ENCODE results near the gene ZBED6. TPM values are rescaled to one million over a fixed set of nuclear protein-coding genes. Genes with fewer than 3 reads are reported as not detected.

The ZBED6 gene
- total and polyA plus RNA-seq, 2 donors (not counting 3 experiments of a cell fraction or from before 2014, with no cell fraction given): 6.4 to 38.9 TPM

GRCh38 chr1:203805689-203806088, 10.3 kb downstream of the ZBED6 start:
- intact Hi-C loops (cut with micrococcal nuclease) (no loop called here), dilution Hi-C loops (cut with MboI; ENCODE audit: extremely low pct_ligation_motif_present, low sequenced_read_pairs) (no loop called here)
- Histone ChIP-seq H3K4me3 (replicated peaks in 1 of 3; ENCODE audit: insufficient read depth in 1 of 3, low read depth in 1 of 3, low read length in 3 of 3) (no peak overlapping the region), H2AFZ (ENCODE audit: low read depth, low read length) (no peak overlapping the region), H3K4me1 (ENCODE audit: control insufficient read depth, extremely low read depth, insufficient read depth, low read length) (no peaks in the 10 kb centered on the region), H3K27ac (ENCODE audit: insufficient read depth, low read depth, low read length) (no peak overlapping the region), H4K20me1 (replicated peaks; ENCODE audit: control insufficient read depth, extremely low read depth, insufficient read depth, low read length) (peaks cover 8% of the 10 kb centered on the region), H3K79me2 (ENCODE audit: control insufficient read depth, insufficient read depth, low read length) (peaks cover 72% of the 10 kb centered on the region), H3K4me2 (ENCODE audit: insufficient read depth, low read length) (no peak overlapping the region), H3K36me3 (ENCODE audit: control insufficient read depth in 2 of 2, extremely low read depth in 1 of 2, insufficient read depth in 2 of 2, low read length in 2 of 2) (peaks cover 10 to 12% of the 10 kb centered on the region in 2 experiments), H3K9me3 (replicated peaks; ENCODE audit: control insufficient read depth, insufficient read depth, low read length) (no peaks in the 10 kb centered on the region), H3K27me3 (ENCODE audit: control insufficient read depth in 2 of 2, insufficient read depth in 2 of 2, low read length in 2 of 2) (no peaks in the 10 kb centered on the region), H3K9ac (replicated peaks; ENCODE audit: extremely low read depth, insufficient read depth, low read length) (no peak overlapping the region), H3K9me1 (replicated peaks; ENCODE audit: control insufficient read depth, extremely low read depth, insufficient read depth, low read length) (no peaks in the 10 kb centered on the region)
- CTCF ChIA-PET: interaction anchor here (1.2 kb wide), 1 partner anchor 14 kb away, joined by 4 read pairs; no protein-coding TSS in a partner anchor
- BruUV-seq (replicated peaks): no TSS peak
- FAIRE-seq (no peak), DNase-seq (ENCODE audit: low read depth, low spot score) (no peak)
- POLR2A ChIA-PET: no interaction called here
- TF ChIP-seq GATA2 (IDR thresholded peaks at IDR 0.05; ENCODE audit: insufficient read depth, insufficient read length, low read depth, low read length) (no peak), JUN (IDR thresholded peaks at IDR 0.05; ENCODE audit: borderline replicate concordance, insufficient read depth, insufficient read length, low read depth) (no peak), POLR2AphosphoS5 (IDR thresholded peaks at IDR 0.05; ENCODE audit: insufficient read depth, low read depth, low read length) (no peak), EZH2 (IDR thresholded peaks at IDR 0.05; ENCODE audit: borderline replicate concordance, low read depth, low read length, severe bottlenecking) (no peak), POLR2A (IDR thresholded peaks at IDR 0.05; ENCODE audit: low read depth, low read length) (no peak), MYC (IDR thresholded peaks at IDR 0.05; ENCODE audit: low read depth, low read length) (no peak), FOS (IDR thresholded peaks at IDR 0.05; ENCODE audit: borderline replicate concordance, insufficient read depth, low read length) (no peak)
- TF ChIP-seq, protein P1, sequence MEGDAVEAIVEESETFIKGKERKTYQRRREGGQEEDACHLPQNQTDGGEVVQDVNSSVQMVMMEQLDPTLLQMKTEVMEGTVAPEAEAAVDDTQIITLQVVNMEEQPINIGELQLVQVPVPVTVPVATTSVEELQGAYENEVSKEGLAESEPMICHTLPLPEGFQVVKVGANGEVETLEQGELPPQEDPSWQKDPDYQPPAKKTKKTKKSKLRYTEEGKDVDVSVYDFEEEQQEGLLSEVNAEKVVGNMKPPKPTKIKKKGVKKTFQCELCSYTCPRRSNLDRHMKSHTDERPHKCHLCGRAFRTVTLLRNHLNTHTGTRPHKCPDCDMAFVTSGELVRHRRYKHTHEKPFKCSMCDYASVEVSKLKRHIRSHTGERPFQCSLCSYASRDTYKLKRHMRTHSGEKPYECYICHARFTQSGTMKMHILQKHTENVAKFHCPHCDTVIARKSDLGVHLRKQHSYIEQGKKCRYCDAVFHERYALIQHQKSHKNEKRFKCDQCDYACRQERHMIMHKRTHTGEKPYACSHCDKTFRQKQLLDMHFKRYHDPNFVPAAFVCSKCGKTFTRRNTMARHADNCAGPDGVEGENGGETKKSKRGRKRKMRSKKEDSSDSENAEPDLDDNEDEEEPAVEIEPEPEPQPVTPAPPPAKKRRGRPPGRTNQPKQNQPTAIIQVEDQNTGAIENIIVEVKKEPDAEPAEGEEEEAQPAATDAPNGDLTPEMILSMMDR (IDR thresholded peaks at IDR 0.05; ENCODE audit: extremely low read depth in 1 of 2, insufficient read depth in 1 of 2, low read depth in 1 of 2, low read length in 2 of 2): no peak
- TF ChIP-seq, protein P2, sequence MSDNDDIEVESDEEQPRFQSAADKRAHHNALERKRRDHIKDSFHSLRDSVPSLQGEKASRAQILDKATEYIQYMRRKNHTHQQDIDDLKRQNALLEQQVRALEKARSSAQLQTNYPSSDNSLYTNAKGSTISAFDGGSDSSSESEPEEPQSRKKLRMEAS (IDR thresholded peaks at IDR 0.05; ENCODE audit: insufficient read depth, insufficient read length): no peak
